IPS DF 4.7 (cell line): ENCODE measurements around the gene TARP.
"Not testable (repeated sequence)": the region's sequence is repeated elsewhere in the genome, so short reads cannot be mapped to it uniquely, and the experiment has no call there.

Experiments used
- DNase-seq: peaks from one replicate; pipeline ENCODE4 v3.0.0-alpha.2; 2013; ENCODE audit warnings: low spot score; ENCODE audit errors: extremely low read depth

Gene TARP

GRCh38 chr7:38299275-38299931, 26.0 kb upstream of the TARP start:
- DNase-seq = no peak

- DNase-seq = no peak
These were observed 22.8 kb upstream of the TARP start for GRCh38 chr7:38296059-38296857.

GRCh38 chr7:38294926-38295325, 21.5 kb upstream of the TARP start:
- no peak for DNase-seq

GRCh38 chr7:38292442-38292841, 19.0 kb upstream of the TARP start:
- no peak for DNase-seq

GRCh38 chr7:38291650-38292049, 18.2 kb upstream of the TARP start:
- DNase-seq = no peak

- DNase-seq = peak; percentile 14
These were observed 17.7 kb upstream of the TARP start for GRCh38 chr7:38291117-38291647.

GRCh38 chr7:38284553-38284952, 11.1 kb upstream of the TARP start:
- DNase-seq = no peak

GRCh38 chr7:38283809-38284208, 10.4 kb upstream of the TARP start:
- no peak for DNase-seq

GRCh38 chr7:38283107-38283506, 9.7 kb upstream of the TARP start:
- no peak for DNase-seq

GRCh38 chr7:38282081-38282480, 8.6 kb upstream of the TARP start:
- DNase-seq = no peak

GRCh38 chr7:38281266-38281665, 7.8 kb upstream of the TARP start:
- DNase-seq = no peak

GRCh38 chr7:38280707-38281106, 7.3 kb upstream of the TARP start:
- DNase-seq = no peak

- no peak for DNase-seq
These were observed 6.6 kb upstream of the TARP start for GRCh38 chr7:38280000-38280399.

- no peak for DNase-seq
These were observed 2.9 kb upstream of the TARP start for GRCh38 chr7:38276096-38276877.

GRCh38 chr7:38274927-38275620, 1.6 kb upstream of the TARP start:
- DNase-seq = no peak

GRCh38 chr7:38274486-38274885, 1.1 kb upstream of the TARP start:
- no peak for DNase-seq

GRCh38 chr7:38270405-38270804, 3.0 kb downstream of the TARP start:
- not testable (repeated sequence) for DNase-seq

GRCh38 chr7:38269704-38270346, 3.6 kb downstream of the TARP start:
- not testable (repeated sequence) for DNase-seq

GRCh38 chr7:38265958-38266357, 7.5 kb downstream of the TARP start:
- DNase-seq = not testable (repeated sequence)

GRCh38 chr7:38264602-38265001, 8.8 kb downstream of the TARP start:
- DNase-seq = not testable (repeated sequence)

- DNase-seq = not testable (repeated sequence)
These were observed 10.2 kb downstream of the TARP start for GRCh38 chr7:38263274-38263673.
